Activated CD4-positive, alpha-beta T cell treated with anti-CD3 and anti-CD28 coated beads, Interleukin-2, amount 50 U/mL, for 1 hour (primary cell): ENCODE results near the gene RUNX1.

Experiments
- DNase-seq: peaks from one replicate; pipeline ENCODE4 v3.0.0-alpha.2; 2020

The RUNX1 gene

GRCh38 chr21:34838956-34839820 lies 209.9 kb downstream of the RUNX1 start:
- no peak for DNase-seq

GRCh38 chr21:34836933-34837505 lies 212.1 kb downstream of the RUNX1 start:
- DNase-seq = no peak

GRCh38 chr21:34836103-34836932 lies 212.8 kb downstream of the RUNX1 start:
- no peak for DNase-seq

- no peak for DNase-seq
Observed at GRCh38 chr21:34835526-34835925, 213.6 kb downstream of the RUNX1 start.

- DNase-seq = no peak
Observed at GRCh38 chr21:34834852-34835501, 214.1 kb downstream of the RUNX1 start.

GRCh38 chr21:34834290-34834689 lies 214.8 kb downstream of the RUNX1 start:
- no peak for DNase-seq

GRCh38 chr21:34833465-34833864 lies 215.6 kb downstream of the RUNX1 start:
- no peak for DNase-seq

- no peak for DNase-seq
Observed at GRCh38 chr21:34830386-34831170, 218.5 kb downstream of the RUNX1 start.

- DNase-seq = no peak
Observed at GRCh38 chr21:34827445-34828235, 221.5 kb downstream of the RUNX1 start.

- no peak for DNase-seq
Observed at GRCh38 chr21:34826836-34827235, 222.3 kb downstream of the RUNX1 start.

GRCh38 chr21:34825948-34826548 lies 223.1 kb downstream of the RUNX1 start:
- DNase-seq = no peak

- DNase-seq = no peak
Observed at GRCh38 chr21:34825101-34825500, 224.0 kb downstream of the RUNX1 start.

GRCh38 chr21:34824314-34824713 lies 224.8 kb downstream of the RUNX1 start:
- no peak for DNase-seq

- no peak for DNase-seq
Observed at GRCh38 chr21:34822942-34823341, 226.2 kb downstream of the RUNX1 start.

GRCh38 chr21:34822168-34822567 lies 226.9 kb downstream of the RUNX1 start:
- no peak for DNase-seq

- DNase-seq = no peak
Observed at GRCh38 chr21:34821717-34822116, 227.4 kb downstream of the RUNX1 start.

GRCh38 chr21:34820051-34820450 lies 229.1 kb downstream of the RUNX1 start:
- no peak for DNase-seq

- no peak for DNase-seq
Observed at GRCh38 chr21:34819357-34819999, 229.6 kb downstream of the RUNX1 start.

GRCh38 chr21:34818662-34819158 lies 230.4 kb downstream of the RUNX1 start:
- DNase-seq = no peak
